Hypothalamus (tissue), 51 donors: ENCODE data around the gene CNIH3.

Experiments
- DNase-seq, 51 donors: peaks; one replicate each; lab custom pipeline; 2025; lab: John Stamatoyannopoulos, UW

Gene CNIH3

DNA sequence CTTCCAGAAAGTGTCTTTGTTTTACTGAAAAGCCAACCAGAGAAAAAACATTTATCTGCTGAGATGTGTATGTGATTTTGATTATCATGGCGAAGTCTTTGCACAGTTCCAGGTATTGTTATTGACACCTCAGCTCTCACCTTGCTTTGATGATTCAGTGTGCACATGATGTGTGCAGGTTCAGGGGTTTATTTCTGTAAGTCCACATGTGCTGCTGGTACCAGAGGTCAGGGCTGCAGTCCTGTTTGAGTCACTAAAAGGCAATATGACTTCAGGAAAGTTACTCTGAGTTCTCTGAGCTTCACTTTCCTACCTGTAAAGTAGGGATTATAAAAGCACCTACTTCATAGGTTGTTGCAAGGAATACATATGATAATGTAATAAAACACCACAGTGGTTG lies 97.1 kb downstream of the CNIH3 start:
- DNase-seq: no peak

- DNase-seq: no peak
Observed at GRCh38 chr1:224714553-224714952, 98.4 kb downstream of the CNIH3 start.

DNA sequence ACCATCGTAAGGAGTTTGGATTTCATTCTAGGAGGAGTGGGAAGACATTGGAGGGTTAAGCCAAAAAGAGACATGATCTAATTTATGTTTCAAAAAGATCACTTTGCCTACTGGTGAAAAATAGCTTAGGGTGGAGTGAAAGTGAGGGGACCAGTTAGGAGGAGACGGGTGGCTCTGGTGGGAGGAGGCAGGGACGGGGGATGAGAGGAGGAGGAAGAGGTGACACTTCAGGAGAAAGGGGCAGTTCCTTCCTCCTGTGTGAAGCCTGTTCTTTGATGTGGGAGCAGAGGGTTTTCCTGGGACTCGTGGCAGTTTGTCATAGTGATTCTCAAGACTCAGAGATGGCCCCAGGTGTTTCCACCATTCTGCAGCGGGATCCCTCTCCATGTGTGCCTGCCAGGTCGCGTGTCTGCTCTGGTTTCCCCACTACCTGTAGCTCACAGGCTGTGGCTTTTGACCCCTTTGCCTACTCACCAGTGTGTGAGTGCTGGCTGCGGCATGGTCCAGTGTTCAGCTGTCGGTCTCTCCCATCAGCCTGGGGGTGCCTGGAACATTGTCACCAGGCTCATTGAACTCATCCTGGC lies 102.4 kb downstream of the CNIH3 start:
- no peak for DNase-seq

GRCh38 chr1:224719716-224720115 lies 103.6 kb downstream of the CNIH3 start:
- DNase-seq: no peak

GRCh38 chr1:224720216-224720615 lies 104.1 kb downstream of the CNIH3 start:
- DNase-seq: no peak

DNA sequence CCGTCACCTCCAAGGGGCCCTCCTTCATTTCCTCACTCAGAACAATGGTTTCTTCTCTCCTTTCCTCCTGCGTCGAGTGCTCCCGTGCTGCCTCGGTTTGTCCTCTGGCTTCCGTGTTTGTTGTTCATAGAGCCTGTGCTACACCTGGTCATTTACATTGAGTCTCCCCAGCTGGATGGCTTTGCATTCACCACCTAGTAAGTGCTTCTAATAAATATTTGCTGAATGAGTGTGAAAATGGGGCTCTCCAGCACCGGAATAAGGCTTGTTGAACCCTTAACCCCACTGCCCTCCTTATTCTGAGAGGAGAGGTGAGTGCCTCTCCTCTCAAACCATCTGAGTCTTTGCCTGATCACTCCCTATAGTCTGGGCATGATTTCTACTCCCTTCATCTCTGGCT lies 104.9 kb downstream of the CNIH3 start:
- DNase-seq: no peak

GRCh38 chr1:224722838-224723237 lies 106.7 kb downstream of the CNIH3 start:
- no peak for DNase-seq

DNA sequence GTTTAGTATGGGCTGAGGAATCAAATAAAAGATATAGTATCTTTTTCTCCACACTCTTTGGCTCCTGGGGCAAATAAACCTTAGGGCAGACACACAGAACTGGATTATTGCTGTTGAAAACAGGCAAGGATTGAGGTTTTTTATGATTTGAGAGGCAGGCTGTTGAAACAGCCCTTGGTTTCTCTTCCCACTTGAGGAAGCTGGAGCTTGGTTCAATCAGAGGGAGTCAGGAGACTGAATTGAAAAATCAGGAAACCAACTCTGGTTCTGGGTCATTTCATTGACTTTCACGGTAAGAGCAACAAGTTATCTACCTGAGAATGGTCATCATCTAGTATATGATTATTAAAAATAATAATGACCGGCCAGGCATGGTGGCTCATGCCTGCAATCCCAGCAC lies 108.4 kb downstream of the CNIH3 start:
- no peak for DNase-seq

- peak in 6 of 51 donors; percentile 4 to 32 (median 16) for DNase-seq
Observed at GRCh38 chr1:224726441-224727182, 110.5 kb downstream of the CNIH3 start.

DNA sequence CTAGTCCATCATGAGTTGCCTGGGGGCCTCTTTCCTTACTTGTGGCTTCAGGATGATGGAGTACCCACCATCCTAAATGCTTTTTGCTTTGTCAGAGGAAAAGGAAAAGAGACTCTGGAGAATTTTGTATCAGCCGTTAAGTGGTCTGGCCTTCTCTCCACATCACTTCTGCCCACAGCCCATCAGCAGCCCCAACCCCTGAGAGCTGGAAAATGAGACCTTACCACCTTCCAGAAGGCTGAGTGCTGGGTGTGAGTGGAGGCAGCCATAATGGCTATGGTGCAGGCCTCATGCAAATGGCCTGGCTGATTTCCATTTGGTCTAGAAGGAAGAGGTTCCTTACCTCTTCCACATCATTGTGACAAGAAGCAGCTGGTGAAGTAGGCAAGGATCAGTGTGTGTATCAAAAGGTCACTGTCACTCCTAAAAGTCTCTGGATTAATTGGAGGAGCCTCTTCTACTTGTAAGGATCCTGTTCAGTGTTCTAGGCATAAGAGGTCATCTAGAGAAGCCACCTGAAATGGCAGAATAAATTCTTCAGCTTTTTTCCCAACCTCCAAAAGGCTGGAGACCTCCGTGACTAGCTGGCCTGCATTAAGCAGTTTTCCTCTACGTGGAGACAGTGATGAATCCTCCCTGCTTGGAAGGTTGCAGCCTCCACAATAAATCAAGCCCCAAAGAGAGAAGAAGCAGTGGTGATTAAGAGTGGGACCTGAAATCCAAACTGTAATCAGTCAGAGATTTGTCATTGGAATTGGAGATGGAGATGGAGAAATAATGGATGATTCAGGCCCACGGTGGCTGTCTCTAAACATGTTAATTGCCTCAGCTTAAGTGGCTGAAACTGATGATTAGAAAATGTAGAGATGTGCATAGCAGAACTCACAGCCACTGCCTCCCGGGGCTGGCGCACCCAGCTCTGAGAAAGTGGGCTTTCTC lies 111.5 kb downstream of the CNIH3 start:
- no peak for DNase-seq

- DNase-seq: no peak
Observed at GRCh38 chr1:224730540-224730939, 114.4 kb downstream of the CNIH3 start.

DNA sequence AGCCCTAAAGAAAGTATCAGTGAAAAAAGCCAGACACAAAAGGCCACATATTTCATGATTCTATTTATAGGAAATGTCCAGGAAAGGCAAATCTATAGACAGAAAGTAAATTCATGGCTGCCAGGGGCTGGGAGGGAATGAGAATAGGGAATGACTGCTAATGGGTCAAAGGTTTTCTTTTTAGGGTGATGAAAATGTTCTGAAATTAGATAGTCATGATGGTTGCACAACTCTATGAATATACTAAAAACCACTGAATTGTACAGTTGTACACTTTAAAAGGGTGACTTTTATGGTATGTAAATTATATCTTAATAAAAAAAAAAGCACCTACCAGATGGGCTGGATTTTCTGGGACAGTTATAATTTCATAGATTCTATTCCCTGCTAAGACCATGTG lies 114.8 kb downstream of the CNIH3 start:
- no peak for DNase-seq

- DNase-seq: no peak
Observed at GRCh38 chr1:224731633-224732032, 115.5 kb downstream of the CNIH3 start.

DNA sequence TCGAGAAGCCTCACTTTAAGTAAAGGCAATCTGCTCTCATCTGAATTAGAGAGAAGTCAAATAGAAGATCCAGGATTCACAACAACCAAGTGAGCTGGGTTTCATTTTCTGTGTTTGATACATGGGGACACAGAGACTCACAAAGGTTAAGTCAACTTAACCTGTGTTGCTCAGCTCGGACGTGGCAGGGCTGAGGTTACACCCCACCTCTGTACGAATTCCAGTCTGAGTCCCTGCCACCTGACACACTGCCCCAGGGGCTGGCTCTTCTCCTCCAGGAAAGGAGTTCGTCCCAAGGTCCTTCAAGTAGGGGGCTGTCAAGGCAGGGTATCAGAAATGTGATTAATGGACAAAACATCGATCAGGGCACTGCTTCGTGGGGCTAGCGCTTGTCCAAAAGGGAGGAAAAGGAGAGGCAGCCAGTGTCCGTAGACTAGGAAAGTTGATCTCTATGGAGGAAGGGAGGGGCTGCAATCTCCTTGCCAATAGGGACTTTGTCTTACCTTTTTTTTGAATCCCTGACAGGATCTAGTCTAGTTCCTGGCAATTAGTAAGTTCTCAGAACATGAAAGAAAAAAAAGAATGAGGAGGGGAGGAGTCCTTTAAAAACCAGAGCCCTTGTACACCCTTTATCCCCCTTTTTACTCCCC lies 116.4 kb downstream of the CNIH3 start:
- no peak for DNase-seq

GRCh38 chr1:224733027-224733911 lies 117.2 kb downstream of the CNIH3 start:
- peak in 3 of 51 donors; percentile 5 to 17 (median 11) for DNase-seq

DNA sequence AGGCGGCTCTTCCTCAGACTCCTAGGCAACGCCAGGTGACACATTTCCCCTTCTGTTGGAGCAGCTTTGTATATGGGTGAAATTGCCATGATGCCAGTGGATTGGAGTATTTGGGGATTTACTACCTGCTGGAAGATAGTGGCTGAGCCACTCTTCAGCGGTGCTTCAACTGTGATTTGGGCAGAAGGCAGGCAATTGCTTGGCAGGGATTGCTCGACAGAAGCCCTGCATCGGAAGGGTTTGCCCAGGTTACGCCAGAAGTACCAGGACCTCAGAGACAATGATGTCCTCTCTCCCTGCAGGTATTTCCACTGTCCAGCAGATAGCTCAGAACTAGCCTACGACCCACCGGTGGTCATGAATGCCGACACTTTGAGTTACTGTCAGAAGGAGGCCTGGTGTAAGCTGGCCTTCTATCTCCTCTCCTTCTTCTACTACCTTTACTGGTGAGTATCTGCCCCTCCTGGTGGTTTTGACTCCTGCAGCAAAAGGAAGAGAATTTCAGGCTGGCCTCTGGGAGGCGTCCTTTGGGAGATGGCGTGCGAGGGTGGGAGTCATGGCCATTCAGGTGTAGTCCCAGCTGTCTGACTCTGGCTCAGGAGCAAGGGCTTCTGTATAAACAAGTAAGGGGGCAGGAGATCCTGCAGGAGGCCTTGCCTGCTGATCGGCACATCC lies 118.3 kb downstream of the CNIH3 start:
- no peak for DNase-seq

DNA sequence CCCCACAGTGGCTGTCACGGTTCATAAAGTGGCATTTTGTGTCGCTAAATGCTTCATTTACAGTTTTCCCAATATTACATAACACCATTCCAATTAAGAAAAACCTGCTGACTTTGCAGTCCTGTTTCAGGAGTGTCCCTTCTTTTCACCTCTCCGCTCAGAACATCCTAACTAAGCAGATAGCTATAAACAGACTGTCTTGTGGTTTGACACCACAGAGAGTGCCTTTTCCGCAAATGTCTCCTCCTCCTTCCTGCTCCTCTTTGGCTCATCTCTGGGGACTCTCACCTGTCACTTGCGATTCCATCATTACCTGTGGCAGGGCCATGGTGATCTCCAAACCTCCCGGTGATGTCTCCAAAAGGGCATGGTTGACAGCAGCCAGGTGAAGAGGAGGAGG lies 119.0 kb downstream of the CNIH3 start:
- no peak for DNase-seq

DNA sequence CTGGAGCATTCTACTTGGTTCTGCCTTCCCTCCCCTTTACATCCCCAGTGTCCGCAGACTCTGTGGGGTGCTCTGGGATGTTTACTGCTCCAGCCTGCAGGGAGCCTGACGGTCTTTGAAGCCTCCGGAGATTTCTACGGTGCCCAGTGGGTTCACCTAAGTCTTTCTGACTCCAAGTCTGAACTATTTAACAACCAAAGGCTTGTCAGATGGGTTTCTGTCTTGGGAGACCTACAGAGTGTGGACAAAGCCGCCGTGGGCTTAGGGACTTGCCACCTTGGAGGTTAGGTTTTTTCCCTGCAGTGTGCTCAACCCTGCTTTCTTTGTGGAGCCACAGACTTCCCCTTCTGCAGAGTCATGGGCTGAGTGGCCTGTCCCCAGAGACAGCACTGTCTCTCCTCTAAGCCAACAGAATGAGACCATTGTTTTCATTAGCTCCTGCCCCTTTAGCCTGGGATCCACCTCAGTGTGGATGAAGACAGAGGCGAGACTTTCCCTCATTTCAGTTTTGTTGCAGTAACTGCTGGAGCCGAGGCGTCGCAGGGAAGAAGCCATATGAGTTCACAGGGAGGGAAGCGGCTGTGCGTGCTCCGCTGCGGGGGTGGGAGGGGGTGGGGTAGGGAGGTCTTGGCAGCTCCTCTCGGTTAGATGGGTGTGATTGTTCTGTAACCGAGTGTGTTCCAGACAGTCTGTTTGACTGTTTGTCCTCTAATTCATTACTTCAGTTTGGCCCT lies 120.7 kb downstream of the CNIH3 start:
- DNase-seq: peak in 24 of 51 donors; percentile 4 to 59 (median 19)

- DNase-seq: peak in 1 of 51 donors; percentile 36
Observed at GRCh38 chr1:224737353-224737727, 121.2 kb downstream of the CNIH3 start.
